Caco-2 (cell line): Measurements from ENCODE around the gene INO80C. TPM values are rescaled to one million over a fixed set of nuclear protein-coding genes. Genes with fewer than 3 reads are reported as not detected.

Experiments
- BruUV-seq: library from RNA; stranded (reverse); fragments of 400-500 nt; replicated peaks from 2 replicates; lab custom pipeline; 2021; lab: Mats Ljungman, UMichigan
- CTCF ChIA-PET: fragments of 300-600 bp; sonication (Branson Sonifier 250); formaldehyde crosslinking; loops from one replicate; lab custom pipeline; 2022; ENCODE audit warnings: antibody characterized with exemption; lab: Charles Lee
- POLR2A ChIA-PET: fragments of 300-600 bp; sonication (Branson Sonifier 250); formaldehyde crosslinking; loops from one replicate; lab custom pipeline; 2022; ENCODE audit warnings: antibody characterized with exemption; lab: Charles Lee
- DNase-seq, 2 experiments: peaks; one replicate each; pipeline versions ENCODE4 v3.0.0 to v3.0.0-alpha.2; 2020 to 2022
- H3K27me3 ChIP-seq: replicated peaks from 2 replicates; pipeline ENCODE4 v1.6.0; 2011; ENCODE audit warnings: low read length; ENCODE audit not compliant: control insufficient read depth, insufficient read depth
- H3K36me3 ChIP-seq: 2 replicates; pipeline ENCODE4 v1.5.1; 2011; ENCODE audit warnings: low read length; ENCODE audit not compliant: control insufficient read depth, insufficient read depth
- H3K4me1 ChIP-seq: fragments of 250-450 bp; sonication (Bioruptor Pico); 2 replicates; pipeline ENCODE4 v1.5.1; 2020; ENCODE audit warnings: mild to moderate bottlenecking
- H3K4me3 ChIP-seq: 2 replicates; pipeline ENCODE4 v1.5.1; 2011; ENCODE audit warnings: low read depth, mild to moderate bottlenecking, control low read depth, low read length
- H3K9me3 ChIP-seq: fragments of 250-450 bp; sonication (Bioruptor Pico); 2 replicates; pipeline ENCODE4 v1.5.1; 2020; ENCODE audit warnings: mild to moderate bottlenecking, moderate library complexity
- H3K27ac Mint-ChIP-seq: one replicate; pipeline ENCODE4 v1.8.0; 2022; ENCODE audit warnings: mixed read lengths; ENCODE audit not compliant: unreplicated experiment
- H3K27me3 Mint-ChIP-seq: one replicate; pipeline ENCODE4 v1.8.0; 2022; ENCODE audit warnings: mixed read lengths; ENCODE audit not compliant: insufficient read depth, unreplicated experiment
- H3K36me3 Mint-ChIP-seq: one replicate; pipeline ENCODE4 v1.8.0; 2022; ENCODE audit warnings: mild to moderate bottlenecking, mixed read lengths; ENCODE audit not compliant: insufficient read depth, unreplicated experiment
- H3K4me1 Mint-ChIP-seq: one replicate; pipeline ENCODE4 v1.8.0; 2022; ENCODE audit warnings: low read depth, mixed read lengths; ENCODE audit not compliant: unreplicated experiment
- H3K4me3 Mint-ChIP-seq: one replicate; pipeline ENCODE4 v1.8.0; 2022; ENCODE audit warnings: mild to moderate bottlenecking, moderate library complexity, mixed read lengths; ENCODE audit not compliant: unreplicated experiment
- H3K9me3 Mint-ChIP-seq: one replicate; pipeline ENCODE4 v1.8.0; 2022; ENCODE audit warnings: mixed read lengths; ENCODE audit not compliant: unreplicated experiment
- intact Hi-C: fragments of 100-400 bp; cut with micrococcal nuclease; formaldehyde crosslinking; loops from one replicate; pipeline ENCODE4 v1.10.0; 2022; ENCODE audit not compliant: unreplicated experiment
- total RNA-seq: library from RNA; stranded (reverse); gene quantifications from 2 replicates; pipeline ENCODE4 v1.2.3, GENCODE V29; 2022
- TF ChIP-seq, protein P1 (sequence below), 2 experiments: fragments of 200-600 bp in 1 of 2; IDR thresholded peaks; 1 replicate in 1 of 2; 2 replicates in 1 of 2; pipeline versions ENCODE4 v1.5.1 to v1.8.0; 2011 to 2022; ENCODE audit warnings: antibody characterized with exemption in 1 of 2, control low read depth in 1 of 2, inconsistent platforms in 1 of 2, low read depth in 1 of 2, low read length in 1 of 2, mild to moderate bottlenecking in 1 of 2, moderate library complexity in 1 of 2; ENCODE audit not compliant: insufficient read depth in 1 of 2, severe bottlenecking in 1 of 2, unreplicated experiment in 1 of 2

The INO80C gene
- total RNA-seq, 1 experiment from 2014 or later, result 26.6 TPM

DNA sequence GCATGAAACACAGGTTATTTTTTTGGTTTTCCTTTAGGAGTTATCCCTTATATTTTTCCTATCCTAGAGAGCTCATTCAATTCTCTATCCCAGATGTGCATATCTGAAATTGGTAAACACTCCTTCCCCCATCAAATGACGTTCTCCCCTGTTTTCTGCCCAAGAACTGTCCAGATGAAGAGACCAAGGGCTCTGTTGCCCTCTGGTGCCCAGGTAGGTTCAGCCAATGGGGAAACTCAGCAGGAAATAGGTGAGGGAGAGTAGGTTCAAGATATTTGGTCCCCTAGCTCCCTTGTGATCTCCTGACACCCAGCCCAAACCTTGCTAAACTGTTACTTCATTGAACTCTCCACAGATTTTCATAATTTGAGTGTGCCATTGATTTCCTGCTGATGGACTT lies 14.1 kb upstream of the INO80C start:
- no peaks in the 10 kb centered on the region for H3K27me3 Mint-ChIP-seq
- Histone ChIP-seq H3K4me3 (no peak overlapping the region), H3K27me3 (no peaks in the 10 kb centered on the region), H3K9me3 (no peaks in the 10 kb centered on the region), H3K4me1 (peaks cover 19% of the 10 kb centered on the region), H3K36me3 (no peaks in the 10 kb centered on the region)
- no peaks in the 10 kb centered on the region for H3K36me3 Mint-ChIP-seq
- POLR2A ChIA-PET, result no interaction called here
- no peak overlapping the region for H3K4me3 Mint-ChIP-seq
- DNase-seq, result no peak
- CTCF ChIA-PET, result no interaction called here
- no peaks in the 10 kb centered on the region for H3K4me1 Mint-ChIP-seq
- intact Hi-C loops, result loop anchor here (1.0 kb wide), 1 partner anchor 104 kb away; no protein-coding TSS in a partner anchor
- H3K9me3 Mint-ChIP-seq, result no peaks in the 10 kb centered on the region
- TF ChIP-seq, protein P1, sequence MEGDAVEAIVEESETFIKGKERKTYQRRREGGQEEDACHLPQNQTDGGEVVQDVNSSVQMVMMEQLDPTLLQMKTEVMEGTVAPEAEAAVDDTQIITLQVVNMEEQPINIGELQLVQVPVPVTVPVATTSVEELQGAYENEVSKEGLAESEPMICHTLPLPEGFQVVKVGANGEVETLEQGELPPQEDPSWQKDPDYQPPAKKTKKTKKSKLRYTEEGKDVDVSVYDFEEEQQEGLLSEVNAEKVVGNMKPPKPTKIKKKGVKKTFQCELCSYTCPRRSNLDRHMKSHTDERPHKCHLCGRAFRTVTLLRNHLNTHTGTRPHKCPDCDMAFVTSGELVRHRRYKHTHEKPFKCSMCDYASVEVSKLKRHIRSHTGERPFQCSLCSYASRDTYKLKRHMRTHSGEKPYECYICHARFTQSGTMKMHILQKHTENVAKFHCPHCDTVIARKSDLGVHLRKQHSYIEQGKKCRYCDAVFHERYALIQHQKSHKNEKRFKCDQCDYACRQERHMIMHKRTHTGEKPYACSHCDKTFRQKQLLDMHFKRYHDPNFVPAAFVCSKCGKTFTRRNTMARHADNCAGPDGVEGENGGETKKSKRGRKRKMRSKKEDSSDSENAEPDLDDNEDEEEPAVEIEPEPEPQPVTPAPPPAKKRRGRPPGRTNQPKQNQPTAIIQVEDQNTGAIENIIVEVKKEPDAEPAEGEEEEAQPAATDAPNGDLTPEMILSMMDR (IDR thresholded peaks at IDR 0.05; ENCODE audit: insufficient read depth in 1 of 2, low read depth in 1 of 2, low read length in 1 of 2, severe bottlenecking in 1 of 2, unreplicated experiment in 1 of 2), result peak in 1 of 2 experiments; percentile 9
- H3K27ac Mint-ChIP-seq, result no peak overlapping the region
- no TSS peak for BruUV-seq

DNA sequence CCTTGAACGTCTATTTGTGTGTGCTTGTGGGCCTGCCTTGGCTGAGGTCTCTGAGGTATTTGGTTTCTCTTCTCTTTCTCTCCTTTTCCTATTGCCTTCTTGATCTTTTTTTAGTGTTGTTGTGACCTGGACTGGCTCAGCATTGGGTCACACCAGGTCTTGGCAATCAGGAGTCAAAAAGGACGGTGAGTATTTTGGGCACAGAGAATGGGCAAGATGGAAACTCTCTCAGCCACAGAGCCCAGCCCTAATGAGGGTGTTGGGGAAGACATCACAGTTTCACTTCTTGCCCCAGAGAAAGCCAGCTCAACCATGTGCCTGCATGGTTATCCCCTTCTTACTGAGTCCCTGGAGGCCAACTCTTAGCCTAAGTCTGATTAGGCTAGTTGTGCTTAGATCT lies 13.7 kb upstream of the INO80C start:
- intact Hi-C loops, result no loop called here
- no peaks in the 10 kb centered on the region for H3K9me3 ChIP-seq
- no peak overlapping the region for H3K4me3 ChIP-seq
- TF ChIP-seq, protein P1 (IDR thresholded peaks at IDR 0.05; ENCODE audit: insufficient read depth in 1 of 2, low read depth in 1 of 2, low read length in 1 of 2, severe bottlenecking in 1 of 2, unreplicated experiment in 1 of 2), result no peak
- peaks cover 23% of the 10 kb centered on the region for H3K4me1 ChIP-seq
- Mint-ChIP-seq H3K9me3 (no peaks in the 10 kb centered on the region), H3K27ac (no peak overlapping the region), H3K4me3 (no peak overlapping the region), H3K36me3 (no peaks in the 10 kb centered on the region), H3K4me1 (no peaks in the 10 kb centered on the region), H3K27me3 (no peaks in the 10 kb centered on the region)
- DNase-seq, result no peak
- no TSS peak for BruUV-seq
- H3K36me3 ChIP-seq, result no peaks in the 10 kb centered on the region
- ChIA-PET POLR2A (no interaction called here), CTCF (no interaction called here)
- no peaks in the 10 kb centered on the region for H3K27me3 ChIP-seq

DNA sequence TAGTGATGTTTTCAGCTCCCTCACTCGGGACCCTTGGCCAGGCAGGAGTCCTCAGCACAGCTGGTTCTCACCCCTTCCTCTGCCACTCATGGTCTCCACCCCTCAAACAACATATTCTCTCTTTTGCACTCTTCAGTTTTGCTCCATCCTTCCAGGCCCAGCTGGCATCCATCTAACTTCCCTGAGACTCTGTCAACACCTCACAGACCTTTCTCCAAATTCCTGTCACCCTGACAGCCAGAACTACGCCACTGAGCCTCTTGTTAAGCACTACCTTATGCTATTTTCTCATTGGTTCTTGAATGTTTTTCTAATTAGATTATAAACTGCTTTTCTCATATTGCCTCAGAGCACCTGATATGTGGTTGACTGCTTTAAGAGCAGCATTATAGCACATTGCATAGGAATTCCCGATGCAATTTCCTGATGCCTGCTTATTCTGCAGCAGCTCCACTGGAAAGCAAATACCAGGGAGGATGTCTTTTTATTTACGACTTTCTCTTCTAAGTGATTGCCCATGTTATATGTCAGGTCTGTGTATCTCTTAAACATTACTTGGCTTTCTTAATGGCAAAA lies 12.4 kb upstream of the INO80C start:
- H3K27ac Mint-ChIP-seq, result no peak overlapping the region
- no TSS peak for BruUV-seq

More for the DNA sequence above, 12.4 kb upstream of the INO80C start:
- H3K9me3 Mint-ChIP-seq, result no peaks in the 10 kb centered on the region
- H3K4me3 ChIP-seq, result no peak overlapping the region
- H3K36me3 ChIP-seq, result no peaks in the 10 kb centered on the region
- intact Hi-C loops, result no loop called here
- no peaks in the 10 kb centered on the region for H3K27me3 Mint-ChIP-seq
- H3K9me3 ChIP-seq, result no peaks in the 10 kb centered on the region
- no peak overlapping the region for H3K4me3 Mint-ChIP-seq
- DNase-seq, result no peak
- ChIA-PET CTCF (no interaction called here), POLR2A (no interaction called here)
- peaks cover 35% of the 10 kb centered on the region for H3K4me1 ChIP-seq
- H3K27me3 ChIP-seq, result no peaks in the 10 kb centered on the region
- no peaks in the 10 kb centered on the region for H3K36me3 Mint-ChIP-seq
- peaks cover 6% of the 10 kb centered on the region for H3K4me1 Mint-ChIP-seq
- TF ChIP-seq, protein P1 (IDR thresholded peaks at IDR 0.05; ENCODE audit: insufficient read depth in 1 of 2, low read depth in 1 of 2, low read length in 1 of 2, severe bottlenecking in 1 of 2, unreplicated experiment in 1 of 2), result no peak
